Effector memory CD8-positive, alpha-beta T cell (primary cell): Measurements from ENCODE around the gene TARS1.

Experiments
- ATAC-seq: fragments of 150-1000 bp; cut with Tn5 transposase; replicated peaks from 2 replicates; pipeline ENCODE4 v1.10.0; 2021; ENCODE audit warnings: mild to moderate bottlenecking, moderate library complexity
- DNase-seq, 3 experiments: peaks; one replicate each; pipeline ENCODE4 v3.0.0; 2021
- H3K27ac Mint-ChIP-seq, 2 donors: one replicate each; pipeline ENCODE4 v1.8.0; 2022; ENCODE audit warnings: mild to moderate bottlenecking in 2 of 2, mixed read lengths in 2 of 2, moderate library complexity in 2 of 2
- H3K27me3 Mint-ChIP-seq, 2 donors: one replicate each; pipeline ENCODE4 v1.8.0; 2022; ENCODE audit warnings: mixed read lengths in 2 of 2
- H3K36me3 Mint-ChIP-seq: one replicate; pipeline ENCODE4 v1.8.0; 2022; ENCODE audit warnings: mild to moderate bottlenecking, moderate library complexity, mixed read lengths; ENCODE audit not compliant: insufficient read depth
- H3K4me1 Mint-ChIP-seq, 2 donors: one replicate each; pipeline ENCODE4 v1.8.0; 2022; ENCODE audit warnings: low read depth in 2 of 2, mixed read lengths in 2 of 2
- H3K4me3 Mint-ChIP-seq, 2 donors: one replicate each; pipeline ENCODE4 v1.8.0; 2022; ENCODE audit warnings: mild to moderate bottlenecking in 2 of 2, mixed read lengths in 2 of 2, moderate library complexity in 2 of 2
- H3K9me3 Mint-ChIP-seq, 2 donors: one replicate each; pipeline ENCODE4 v1.8.0; 2022; ENCODE audit warnings: mixed read lengths in 2 of 2

Gene TARS1

GRCh38 chr5:33457126-33457525 is 16.4 kb downstream of the TARS1 start:
- Mint-ChIP-seq H3K27ac (no peak overlapping the region), H3K36me3 (peaks cover 92% of the 10 kb centered on the region), H3K4me1 (peaks cover 0 to 2% of the 10 kb centered on the region in 2 donors), H3K9me3 (no peaks in the 10 kb centered on the region), H3K27me3 (no peaks in the 10 kb centered on the region), H3K4me3 (no peak overlapping the region)
- DNase-seq (no peak), ATAC-seq (no peak)

- no peak for ATAC-seq
- Mint-ChIP-seq H3K4me1 (no peaks in the 10 kb centered on the region), H3K9me3 (no peaks in the 10 kb centered on the region), H3K4me3 (no peak overlapping the region), H3K36me3 (peaks cover 93% of the 10 kb centered on the region), H3K27me3 (no peaks in the 10 kb centered on the region), H3K27ac (no peak overlapping the region)
- no peak for DNase-seq
Measured at GRCh38 chr5:33457817-33458216, 17.1 kb downstream of the TARS1 start.

GRCh38 chr5:33460210-33460609 is 19.4 kb downstream of the TARS1 start:
- ATAC-seq (no peak), DNase-seq (no peak)
- Mint-ChIP-seq H3K4me3 (no peak overlapping the region), H3K9me3 (no peaks in the 10 kb centered on the region), H3K4me1 (no peaks in the 10 kb centered on the region), H3K36me3 (peaks cover 92% of the 10 kb centered on the region), H3K27ac (no peak overlapping the region), H3K27me3 (no peaks in the 10 kb centered on the region)

- DNase-seq (no peak), ATAC-seq (no peak)
- H3K9me3 Mint-ChIP-seq: no peaks in the 10 kb centered on the region
- H3K36me3 Mint-ChIP-seq: peaks cover 85% of the 10 kb centered on the region
- no peaks in the 10 kb centered on the region for H3K27me3 Mint-ChIP-seq
- H3K4me3 Mint-ChIP-seq: no peak overlapping the region
- no peak overlapping the region for H3K27ac Mint-ChIP-seq
- H3K4me1 Mint-ChIP-seq: no peaks in the 10 kb centered on the region
Measured at GRCh38 chr5:33462456-33462855, 21.7 kb downstream of the TARS1 start.

GRCh38 chr5:33465120-33465519 is 24.4 kb downstream of the TARS1 start:
- Mint-ChIP-seq H3K27me3 (no peaks in the 10 kb centered on the region), H3K36me3 (peaks cover 86% of the 10 kb centered on the region), H3K4me3 (no peak overlapping the region), H3K9me3 (no peaks in the 10 kb centered on the region), H3K4me1 (no peaks in the 10 kb centered on the region), H3K27ac (no peak overlapping the region)
- DNase-seq: no peak
- ATAC-seq: no peak

GRCh38 chr5:33468775-33469435 is 28.1 kb downstream of the TARS1 start:
- peaks cover 78% of the 10 kb centered on the region for H3K36me3 Mint-ChIP-seq
- no peaks in the 10 kb centered on the region for H3K4me1 Mint-ChIP-seq
- H3K9me3 Mint-ChIP-seq: no peaks in the 10 kb centered on the region
- ATAC-seq (no peak), DNase-seq (no peak)
- no peaks in the 10 kb centered on the region for H3K27me3 Mint-ChIP-seq
- H3K4me3 Mint-ChIP-seq: no peak overlapping the region
- H3K27ac Mint-ChIP-seq: no peak overlapping the region

GRCh38 chr5:33470544-33470943 is 29.8 kb downstream of the TARS1 start:
- ATAC-seq (no peak), DNase-seq (no peak)
- H3K4me3 Mint-ChIP-seq: no peak overlapping the region
- H3K9me3 Mint-ChIP-seq: peaks cover 0 to 7% of the 10 kb centered on the region in 2 donors
- peaks cover 68% of the 10 kb centered on the region for H3K36me3 Mint-ChIP-seq
- H3K4me1 Mint-ChIP-seq: no peaks in the 10 kb centered on the region
- H3K27me3 Mint-ChIP-seq: no peaks in the 10 kb centered on the region
- no peak overlapping the region for H3K27ac Mint-ChIP-seq

GRCh38 chr5:33472805-33473409 is 32.1 kb downstream of the TARS1 start:
- no peaks in the 10 kb centered on the region for H3K4me1 Mint-ChIP-seq
- H3K27me3 Mint-ChIP-seq: no peaks in the 10 kb centered on the region
- no peak overlapping the region for H3K4me3 Mint-ChIP-seq
- no peak overlapping the region for H3K27ac Mint-ChIP-seq
- peaks cover 48% of the 10 kb centered on the region for H3K36me3 Mint-ChIP-seq
- ATAC-seq (no peak), DNase-seq (no peak)
- peaks cover 0 to 7% of the 10 kb centered on the region in 2 donors for H3K9me3 Mint-ChIP-seq

GRCh38 chr5:33474004-33474403 is 33.2 kb downstream of the TARS1 start:
- Mint-ChIP-seq H3K4me1 (no peaks in the 10 kb centered on the region), H3K4me3 (no peak overlapping the region), H3K27ac (no peak overlapping the region)

GRCh38 chr5:33474931-33475499 is 34.2 kb downstream of the TARS1 start:
- Mint-ChIP-seq H3K9me3 (peaks cover 0 to 7% of the 10 kb centered on the region in 2 donors), H3K4me1 (no peaks in the 10 kb centered on the region), H3K36me3 (peaks cover 34% of the 10 kb centered on the region), H3K4me3 (no peak overlapping the region), H3K27ac (no peak overlapping the region), H3K27me3 (no peaks in the 10 kb centered on the region)
- ATAC-seq (no peak), DNase-seq (no peak)

More at GRCh38 chr5:33474004-33474403, 33.2 kb downstream of the TARS1 start:
- no peaks in the 10 kb centered on the region for H3K27me3 Mint-ChIP-seq
- H3K36me3 Mint-ChIP-seq: peaks cover 38% of the 10 kb centered on the region
- DNase-seq (no peak), ATAC-seq (no peak)
- H3K9me3 Mint-ChIP-seq: peaks cover 0 to 7% of the 10 kb centered on the region in 2 donors

GRCh38 chr5:33475706-33476105 is 34.9 kb downstream of the TARS1 start:
- DNase-seq: no peak
- H3K36me3 Mint-ChIP-seq: peaks cover 29% of the 10 kb centered on the region
- no peak for ATAC-seq
- no peak overlapping the region for H3K4me3 Mint-ChIP-seq
- H3K9me3 Mint-ChIP-seq: peaks cover 0 to 7% of the 10 kb centered on the region in 2 donors
- H3K27me3 Mint-ChIP-seq: no peaks in the 10 kb centered on the region
- H3K27ac Mint-ChIP-seq: no peak overlapping the region
- H3K4me1 Mint-ChIP-seq: no peaks in the 10 kb centered on the region

GRCh38 chr5:33476992-33477391 is 36.2 kb downstream of the TARS1 start:
- H3K36me3 Mint-ChIP-seq: peaks cover 16% of the 10 kb centered on the region

GRCh38 chr5:33477816-33478215 is 37.1 kb downstream of the TARS1 start:
- Mint-ChIP-seq H3K4me1 (no peaks in the 10 kb centered on the region), H3K27ac (no peak overlapping the region), H3K9me3 (peaks cover 0 to 7% of the 10 kb centered on the region in 2 donors), H3K4me3 (no peak overlapping the region), H3K36me3 (peaks cover 11% of the 10 kb centered on the region), H3K27me3 (no peaks in the 10 kb centered on the region)
- DNase-seq: no peak
- ATAC-seq: no peak

More at GRCh38 chr5:33476992-33477391, 36.2 kb downstream of the TARS1 start:
- H3K27me3 Mint-ChIP-seq: no peaks in the 10 kb centered on the region
- H3K9me3 Mint-ChIP-seq: peaks cover 0 to 7% of the 10 kb centered on the region in 2 donors
- no peak overlapping the region for H3K27ac Mint-ChIP-seq
- no peak for ATAC-seq
- no peak for DNase-seq
- H3K4me3 Mint-ChIP-seq: no peak overlapping the region
- H3K4me1 Mint-ChIP-seq: no peaks in the 10 kb centered on the region

- peaks cover 7% of the 10 kb centered on the region for H3K36me3 Mint-ChIP-seq
- H3K27me3 Mint-ChIP-seq: no peaks in the 10 kb centered on the region
- no peaks in the 10 kb centered on the region for H3K4me1 Mint-ChIP-seq
- DNase-seq (no peak), ATAC-seq (no peak)
- H3K4me3 Mint-ChIP-seq: no peak overlapping the region
- H3K27ac Mint-ChIP-seq: no peak overlapping the region
- H3K9me3 Mint-ChIP-seq: peaks cover 0 to 7% of the 10 kb centered on the region in 2 donors
Measured at GRCh38 chr5:33479311-33479710, 38.5 kb downstream of the TARS1 start.
